Endothelial cell (in vitro differentiated cells): Measurements from ENCODE around the gene TRPV5. TPM values are rescaled to one million over a fixed set of nuclear protein-coding genes. Genes with fewer than 3 reads are reported as not detected.

ENCODE experiments used
- DNase-seq: peaks from one replicate; pipeline ENCODE4 v3.0.0; 2021; ENCODE audit warnings: low spot score
- H3K27ac Mint-ChIP-seq: one replicate; pipeline ENCODE4 v1.8.0; 2021; ENCODE audit warnings: mixed read lengths, inconsistent platforms; ENCODE audit not compliant: unreplicated experiment
- H3K27me3 Mint-ChIP-seq: one replicate; pipeline ENCODE4 v1.8.0; 2021; ENCODE audit warnings: mild to moderate bottlenecking, moderate library complexity, mixed read lengths, inconsistent platforms; ENCODE audit not compliant: unreplicated experiment
- H3K36me3 Mint-ChIP-seq: one replicate; pipeline ENCODE4 v1.8.0; 2021; ENCODE audit warnings: mild to moderate bottlenecking, low read depth, mixed read lengths, inconsistent platforms; ENCODE audit not compliant: unreplicated experiment
- H3K4me1 Mint-ChIP-seq: one replicate; pipeline ENCODE4 v1.8.0; 2021; ENCODE audit warnings: mild to moderate bottlenecking, mixed read lengths, inconsistent platforms; ENCODE audit not compliant: unreplicated experiment
- H3K4me3 Mint-ChIP-seq: one replicate; pipeline ENCODE4 v1.8.0; 2021; ENCODE audit warnings: mild to moderate bottlenecking, mixed read lengths, inconsistent platforms; ENCODE audit not compliant: unreplicated experiment
- H3K9me3 Mint-ChIP-seq: one replicate; pipeline ENCODE4 v1.8.0; 2021; ENCODE audit warnings: mixed read lengths, inconsistent platforms; ENCODE audit not compliant: unreplicated experiment
- CTCF ChIP-seq: fragments of 200-600 bp; sonication (generic); IDR thresholded peaks from one replicate; pipeline ENCODE4 v1.5.0; 2021; ENCODE audit warnings: antibody characterized with exemption; ENCODE audit not compliant: unreplicated experiment
- total RNA-seq: library from RNA; stranded (reverse); fragmentation: NEBNext Ultra II Directional; extraction: Animal tissue kit (Norgen Biotek cat#: 25700); gene quantifications from one replicate; pipeline ENCODE4 v1.2.1, GENCODE V29; 2021; ENCODE audit not compliant: unreplicated experiment

The TRPV5 gene
- total RNA-seq, 1 donor from 2014 or later: not detected

- peaks cover 4% of the 10 kb centered on the region for H3K27me3 Mint-ChIP-seq
- peaks cover 2% of the 10 kb centered on the region for H3K4me1 Mint-ChIP-seq
- no peaks in the 10 kb centered on the region for H3K36me3 Mint-ChIP-seq
- H3K27ac Mint-ChIP-seq: no peak overlapping the region
- H3K4me3 Mint-ChIP-seq: no peak overlapping the region
- TF ChIP-seq CTCF: no peak
- no peaks in the 10 kb centered on the region for H3K9me3 Mint-ChIP-seq
- no peak for DNase-seq
These were observed 31.1 kb upstream of the TRPV5 start for GRCh38 chr7:142964502-142965246.

- no peak overlapping the region for H3K27ac Mint-ChIP-seq
- H3K4me3 Mint-ChIP-seq: no peak overlapping the region
- peaks cover under 1% of the 10 kb centered on the region for H3K4me1 Mint-ChIP-seq
- H3K27me3 Mint-ChIP-seq: peaks cover 4% of the 10 kb centered on the region
- H3K9me3 Mint-ChIP-seq: no peaks in the 10 kb centered on the region
- H3K36me3 Mint-ChIP-seq: no peaks in the 10 kb centered on the region
- TF ChIP-seq CTCF: no peak
- no peak for DNase-seq
These were observed 30.4 kb upstream of the TRPV5 start for GRCh38 chr7:142963993-142964392.

- TF ChIP-seq CTCF: no peak
- DNase-seq: no peak
- Mint-ChIP-seq H3K36me3 (no peaks in the 10 kb centered on the region), H3K4me1 (peaks cover 4% of the 10 kb centered on the region), H3K27me3 (peaks cover 4% of the 10 kb centered on the region), H3K27ac (no peak overlapping the region), H3K9me3 (no peaks in the 10 kb centered on the region), H3K4me3 (no peak overlapping the region)
These were observed 29.4 kb upstream of the TRPV5 start for GRCh38 chr7:142962991-142963390.

GRCh38 chr7:142961973-142962926, 28.7 kb upstream of the TRPV5 start, which contains the start of gene KEL:
KEL (minus strand) TSS chr7:142962363; CDS start chr7:142962206, 157 bp downstream.
- no peak for DNase-seq
- no peaks in the 10 kb centered on the region for H3K9me3 Mint-ChIP-seq
- H3K4me1 Mint-ChIP-seq: peaks cover 4% of the 10 kb centered on the region
- no peak within 1 kb of the TSS for H3K4me3 Mint-ChIP-seq
- no peak for TF ChIP-seq CTCF
- no peaks in the 10 kb centered on the region for H3K36me3 Mint-ChIP-seq
- H3K27ac Mint-ChIP-seq: no peak within 1 kb of the TSS
- H3K27me3 Mint-ChIP-seq: peaks cover 4% of the 10 kb centered on the region
